HepG2 (cell line): ENCODE results near the gene ARIH1. TPM values are rescaled to one million over a fixed set of nuclear protein-coding genes. Genes with fewer than 3 reads are reported as not detected.

Source experiments
- ATAC-seq: fragments of 200-7000 bp; cut with Tn5 transposase; 3 replicates; pipeline ENCODE4 v1.9.1; 2020; ENCODE audit warnings: mild to moderate bottlenecking, moderate library complexity
- BruUV-seq: library from RNA; stranded (reverse); fragments of 400-500 nt; replicated peaks from 2 replicates; lab custom pipeline; 2021; lab: Mats Ljungman, UMichigan
- CTCF ChIA-PET: fragments of 300-600 bp; formaldehyde crosslinking; extraction: SDS; loops from one replicate; lab custom pipeline; 2021; ENCODE audit warnings: low total read pairs, inconsistent platforms, low intra/inter-chr PET ratio; lab: Yijun Ruan, JAX
- POLR2A ChIA-PET: fragments of 350-600 bp; sonication (Branson Sonifier 250); formaldehyde crosslinking; loops from one replicate; lab custom pipeline; 2020; ENCODE audit warnings: antibody characterized with exemption, inconsistent platforms; lab: Yijun Ruan, JAX
- DNase-seq: peaks from one replicate; pipeline ENCODE4 v3.0.0-alpha.2; 2015; ENCODE audit warnings: low spot score
- FAIRE-seq: peaks from 3 replicates; lab custom pipeline; 2011; peaks lifted over from hg19 to GRCh38; lab: Jason Lieb, UNC
- H2AFZ ChIP-seq: one replicate; pipeline ENCODE4 v1.6.1; 2011; ENCODE audit warnings: low read length, inconsistent platforms
- H3K27ac ChIP-seq: fragments of 300-600 bp; 3 replicates; pipeline ENCODE4 v1.8.0; 2011; ENCODE audit warnings: mixed run types, mild to moderate bottlenecking, mixed read lengths, low read length, inconsistent platforms; ENCODE audit not compliant: insufficient read depth; ENCODE audit errors: extremely low read length
- H3K27me3 ChIP-seq, 2 experiments: fragments of 200-600 bp in 1 of 2; 2 replicates in 1 of 2; 3 replicates in 1 of 2; pipeline versions ENCODE4 v1.6.0 to v1.8.0; 2011; ENCODE audit warnings: low read length in 2 of 2, mild to moderate bottlenecking in 2 of 2, moderate library complexity in 2 of 2, inconsistent platforms in 1 of 2; ENCODE audit not compliant: insufficient read depth in 2 of 2, control insufficient read depth in 1 of 2
- H3K36me3 ChIP-seq, 2 experiments: fragments of 200-600 bp in 1 of 2; replicated peaks in 1 of 2; 2 replicates in 1 of 2; 3 replicates in 1 of 2; pipeline versions ENCODE4 v1.5.1 to v1.8.0; 2011; ENCODE audit warnings: low read length in 2 of 2, inconsistent platforms in 1 of 2; ENCODE audit not compliant: insufficient read depth in 2 of 2, control insufficient read depth in 1 of 2
- H3K4me1 ChIP-seq: 2 replicates; pipeline ENCODE4 v1.5.1; 2012; ENCODE audit warnings: low read length, inconsistent platforms; ENCODE audit not compliant: insufficient read depth
- H3K4me2 ChIP-seq: 2 replicates; pipeline ENCODE4 v1.6.0; 2011; ENCODE audit warnings: low read depth, low read length, inconsistent platforms
- H3K4me3 ChIP-seq, 3 experiments: fragments of 200-600 bp in 1 of 3; sonication (generic), shearing (Covaris generic) in 1 of 3; replicated peaks in 1 of 3; 2 replicates each; pipeline ENCODE4 v1.5.1; 2011 to 2016; ENCODE audit warnings: low read length in 3 of 3, inconsistent platforms in 2 of 3, low read depth in 2 of 3, mild to moderate bottlenecking in 2 of 3, control low read depth in 1 of 3, mixed read lengths in 1 of 3; ENCODE audit not compliant: insufficient read depth in 1 of 3
- H3K79me2 ChIP-seq: one replicate; pipeline ENCODE4 v1.6.1; 2011; ENCODE audit warnings: low read length, inconsistent platforms; ENCODE audit not compliant: insufficient read depth
- H3K9ac ChIP-seq: 2 replicates; pipeline ENCODE4 v1.6.0; 2011; ENCODE audit warnings: mild to moderate bottlenecking, low read depth, low read length, inconsistent platforms; ENCODE audit not compliant: insufficient read depth
- H3K9me3 ChIP-seq: 2 replicates; pipeline ENCODE4 v1.5.1; 2012; ENCODE audit warnings: mild to moderate bottlenecking, low read length
- H4K20me1 ChIP-seq: 2 replicates; pipeline ENCODE4 v1.6.0; 2011; ENCODE audit warnings: inconsistent platforms, mild to moderate bottlenecking, low read length, moderate library complexity; ENCODE audit not compliant: insufficient read depth
- AHDC1 ChIP-seq: sonication (generic); formaldehyde crosslinking; IDR thresholded peaks from 2 replicates; pipeline ENCODE4 v1.5.1; 2020; ENCODE audit warnings: mild to moderate bottlenecking, missing genetic modification reagents, borderline replicate concordance
- ATAD3A ChIP-seq: sonication (generic); formaldehyde crosslinking; IDR thresholded peaks from 2 replicates; pipeline ENCODE4 v1.4.0; 2020; ENCODE audit warnings: missing genetic modification reagents
- CENPT ChIP-seq: sonication (generic); formaldehyde crosslinking; IDR thresholded peaks from 2 replicates; pipeline ENCODE4 v1.8.0; 2022; ENCODE audit warnings: low read depth, mild to moderate bottlenecking, moderate library complexity, missing genetic modification reagents
- FOXA1 ChIP-seq, 2 experiments: fragments of 450-650 bp in 1 of 2; sonication (generic) in 1 of 2; formaldehyde crosslinking in 1 of 2; IDR thresholded peaks; 2 replicates each; pipeline versions ENCODE4 v1.4.0 to v1.6.1; 2016 to 2020; ENCODE audit warnings: missing genetic modification reagents in 1 of 2
- GZF1 ChIP-seq: sonication (generic); formaldehyde crosslinking; IDR thresholded peaks from 2 replicates; pipeline ENCODE4 v1.5.1; 2020; ENCODE audit warnings: mild to moderate bottlenecking, missing genetic modification reagents
- MXI1 ChIP-seq: IDR thresholded peaks from 3 replicates; pipeline ENCODE4 v1.6.1; 2012; ENCODE audit warnings: low read depth, low read length, inconsistent platforms, borderline replicate concordance
- RBM22 ChIP-seq: fragments of 200-400 bp; formaldehyde crosslinking; optimal IDR thresholded peaks from 2 replicates; pipeline ENCODE3; 2017; ENCODE audit warnings: mild to moderate bottlenecking, low read length, moderate library complexity
- STAG1 ChIP-seq: sonication (generic); formaldehyde crosslinking; IDR thresholded peaks from 2 replicates; pipeline ENCODE4 v1.4.0; 2020; ENCODE audit warnings: missing genetic modification reagents
- TBL1XR1 ChIP-seq: fragments of 150-350 bp; IDR thresholded peaks from 2 replicates; pipeline ENCODE4 v1.6.1; 2014; ENCODE audit warnings: borderline replicate concordance, low read length; ENCODE audit not compliant: partially characterized antibody
- ZNF101 ChIP-seq: sonication (generic); formaldehyde crosslinking; IDR thresholded peaks from 2 replicates; pipeline ENCODE4 v1.4.0; 2020; ENCODE audit warnings: mild to moderate bottlenecking, low read depth, missing genetic modification reagents, borderline replicate concordance
- ZNF646 ChIP-seq: sonication (generic); formaldehyde crosslinking; IDR thresholded peaks from 2 replicates; pipeline ENCODE4 v1.9.0; 2021; ENCODE audit warnings: mild to moderate bottlenecking, missing genetic modification reagents
- WGBS: methylation state at CpG from one replicate; pipeline ENCODE4 v1.1.6; 2017; ENCODE audit warnings: low lambda C conversion rate; 5-methylcytosine and 5-hydroxymethylcytosine counted together
- in situ Hi-C: cut with HindIII; loops from 2 replicates; pipeline ENCODE4 v1.10.0; 2017; ENCODE audit warnings: low pct_unique_long_range_greater_than_20kb; ENCODE audit not compliant: extremely low pct_ligation_motif_present
- intact Hi-C: fragments of 100-400 bp; cut with micrococcal nuclease; formaldehyde crosslinking; loops from one replicate; pipeline ENCODE4 v1.10.0; 2022; ENCODE audit not compliant: unreplicated experiment
- polyA plus RNA-seq, 8 experiments: library from polyadenylated mRNA; depleted of rRNA in 3 of 8; stranded (reverse) in 7 of 8; unstranded in 1 of 8; fragments of >200 nt; fragmentation: Illumina TruSeq in 4 of 8; extraction: Trizol in 4 of 8; gene quantifications; 2 replicates each; pipeline versions ENCODE4 v1.2.1 to v1.2.3, GENCODE V29; 2011 to 2016; ENCODE audit warnings: low read depth in 4 of 8, missing spikeins in 1 of 8, mixed read lengths in 1 of 8; ENCODE audit not compliant: insufficient read depth in 1 of 8
- total RNA-seq, 5 experiments: library from RNA; depleted of rRNA; stranded (reverse); fragments of >200 nt; fragmentation: Illumina TruSeq; extraction: Trizol; gene quantifications; 2 replicates each; pipeline ENCODE4 v1.2.3, GENCODE V29; 2016; ENCODE audit warnings: low read depth in 1 of 5

Gene ARIH1
- total and polyA plus RNA-seq, 2 of the 13 experiments (the other 11 are each of a cell fraction or from before 2014, with no cell fraction given) = 38.8 to 59.8 TPM

- FAIRE-seq (no peak), ATAC-seq (peak; percentile 33; the same call in 1 of the 3 replicates), DNase-seq (peak; percentile 7)
- Histone ChIP-seq H3K4me2 (no peak overlapping the region), H3K79me2 (no peaks in the 10 kb centered on the region), H3K27ac (no peak overlapping the region), H2AFZ (no peak overlapping the region), H4K20me1 (no peaks in the 10 kb centered on the region), H3K9ac (no peak overlapping the region), H3K4me1 (no peaks in the 10 kb centered on the region), H3K36me3 (peaks cover 10 to 33% of the 10 kb centered on the region in 2 experiments), H3K27me3 (no peaks in the 10 kb centered on the region), H3K4me3 (no peak overlapping the region), H3K9me3 (no peaks in the 10 kb centered on the region)
- BruUV-seq = TSS peak; percentile 14
- WGBS = 100% methylated on average over 1 of the region's 1 CpG
- in situ Hi-C loops = no loop called here
- ChIA-PET CTCF (no interaction called here), POLR2A (no interaction called here)
- intact Hi-C loops = no loop called here
- TF ChIP-seq TBL1XR1 = no peak
- TF ChIP-seq ZNF101 (CRISPR knock-in tag) = no peak
- TF ChIP-seq RBM22 = peak; percentile 51
- no peak for TF ChIP-seq ZNF646 (CRISPR knock-in tag)
- TF ChIP-seq MXI1 = no peak
- no peak for TF ChIP-seq GZF1 (CRISPR knock-in tag)
- no peak for TF ChIP-seq ATAD3A (CRISPR knock-in tag)
- TF ChIP-seq CENPT (CRISPR knock-in tag) = no peak
- peak; percentile 29 for TF ChIP-seq STAG1 (CRISPR knock-in tag)
- TF ChIP-seq AHDC1 = no peak
- TF ChIP-seq FOXA1 (IDR thresholded peaks at IDR 0.05) = no peak
- no peak for TF ChIP-seq FOXA1 (CRISPR knock-in tag; IDR thresholded peaks at IDR 0.05)
Measured at GRCh38 chr15:72585476-72586058, 111.4 kb downstream of the ARIH1 start.
